Heart left ventricle (tissue), 16 donors: Measurements from ENCODE around the gene COL4A4. TPM values are rescaled to one million over a fixed set of nuclear protein-coding genes. Genes with fewer than 3 reads are reported as not detected.

ENCODE experiments used
- ATAC-seq, 4 donors: fragments of 200-7000 bp; cut with Tn5 transposase; one replicate each; pipeline ENCODE4 v1.9.1; 2020 to 2022; ENCODE audit warnings: moderate library complexity in 4 of 4, mild to moderate bottlenecking in 3 of 4, moderate number of reproducible peaks in 1 of 4
- DNase-seq, 5 donors: peaks; one replicate each; pipeline ENCODE4 v3.0.0-alpha.2; 2020
- H3K27ac ChIP-seq, 12 donors: fragments of 200-600 bp; sonication (generic) in 4 of 12; one replicate each; pipeline versions ENCODE4 v1.5.0 to v1.8.0; 2016 to 2022; ENCODE audit warnings: mild to moderate bottlenecking in 2 of 12
- H3K27me3 ChIP-seq, 9 donors: fragments of 200-600 bp; sonication (generic) in 2 of 9; one replicate each; pipeline versions ENCODE4 v1.5.1 to v1.8.0; 2016 to 2022; ENCODE audit warnings: mild to moderate bottlenecking in 3 of 9
- H3K36me3 ChIP-seq, 9 donors: fragments of 200-600 bp; sonication (generic) in 2 of 9; one replicate each; pipeline versions ENCODE4 v1.5.0 to v1.8.0; 2018 to 2022; ENCODE audit warnings: mild to moderate bottlenecking in 2 of 9
- H3K4me1 ChIP-seq, 12 donors: fragments of 200-600 bp; sonication (generic) in 4 of 12; one replicate each; pipeline versions ENCODE4 v1.5.0 to v1.8.0; 2016 to 2022; ENCODE audit warnings: mild to moderate bottlenecking in 3 of 12
- H3K4me3 ChIP-seq, 12 donors: fragments of 200-600 bp; sonication (generic) in 4 of 12; one replicate each; pipeline versions ENCODE4 v1.5.0 to v1.8.0; 2017 to 2022; ENCODE audit warnings: mild to moderate bottlenecking in 9 of 12, moderate library complexity in 4 of 12
- H3K9me3 ChIP-seq, 12 donors: fragments of 200-600 bp; sonication (generic) in 4 of 12; one replicate each; pipeline versions ENCODE4 v1.5.0 to v1.8.0; 2016 to 2022; ENCODE audit warnings: mild to moderate bottlenecking in 1 of 12
- POLR2A ChIP-seq, 2 donors: fragments of 450-650 bp; IDR thresholded peaks; one replicate each; pipeline ENCODE4 v1.6.1; 2017; ENCODE audit warnings: antibody characterized with exemption in 2 of 2, mild to moderate bottlenecking in 2 of 2, moderate library complexity in 2 of 2
- WGBS, 4 donors: extraction: QIAGEN DNeasy Blood & Tissue Kit in 2 of 4; methylation state at CpG; one replicate each; pipeline versions ENCODE4 v1.1.5 to v1.1.7; 2013 to 2018; 5-methylcytosine and 5-hydroxymethylcytosine counted together
- intact Hi-C, 10 donors: fragments of 100-400 bp; cut with DNase I; formaldehyde crosslinking; loops; one replicate each; pipeline versions ENCODE4 v1.11.1 to v1.14.2; 2022
- polyA plus RNA-seq, 2 donors: library from polyadenylated mRNA; stranded (reverse); fragments of 200-250 nt; gene quantifications; one replicate each; pipeline ENCODE4 v1.2.3, GENCODE V29; 2013
- total RNA-seq, 9 donors: library from RNA; depleted of rRNA in 2 of 9; stranded (reverse); fragments of >200 nt in 2 of 9; fragmentation: NEBNext Ultra II Directional in 3 of 9; extraction: Animal tissue kit (Norgen Biotek cat#: 25700) in 3 of 9; gene quantifications; one replicate each; pipeline versions ENCODE4 v1.1.0 to v1.2.4, GENCODE V29; 2016 to 2023
- TF ChIP-seq, protein P1 (sequence below), 12 donors: fragments of 200-600 bp; sonication (generic) in 4 of 12; IDR thresholded peaks; one replicate each; pipeline versions ENCODE4 v1.5.0 to v1.8.0; 2018 to 2022; ENCODE audit warnings: antibody characterized with exemption in 12 of 12, mild to moderate bottlenecking in 5 of 12
- donor health status: ischemic (EF 13 %, LVEDD 7.1; RV severe dilation, severe dysfunction).
- donor health status: healthy with polysubstance abuse.
- donor health status: DM: no; HTN: yes; CAD: no.
- donor health status: DM: no; HTN: no; CAD: no.
- donor health status: ischemic (EF 25% LVEDD 6.9; RV normal size, moderate dysfunction).
- donor health status: ischemic (EF 25% LVEDD 5.7; RV mildly dilated, moderate dysfunction).
- donor health status: healthy.
- donor health status: DM: yes; HTN: yes; CAD: no.
- donor health status: ischemic (EF 35%, LVEDD 5.7; RV mildly dilated, moderate dysfunction).
- donor health status: nonischemic (EF 11% LVEDD 7.7; RV severe dilation, severe dysfunction).
- donor health status: DM: yes; HTN: yes; CAD: no.
- donor health status: PGD.
- donor health status: ischemic (EF 29% LVEDD 5.4; RV normal size, mild dysfunction).
- donor health status: nonischemic (EF 23%, LVEDD 6.1; RV moderate dilation, normal function).

The COL4A4 gene
- total and polyA plus RNA-seq, 11 donors = 1.0 to 9.9 (median 3.4) TPM

DNA sequence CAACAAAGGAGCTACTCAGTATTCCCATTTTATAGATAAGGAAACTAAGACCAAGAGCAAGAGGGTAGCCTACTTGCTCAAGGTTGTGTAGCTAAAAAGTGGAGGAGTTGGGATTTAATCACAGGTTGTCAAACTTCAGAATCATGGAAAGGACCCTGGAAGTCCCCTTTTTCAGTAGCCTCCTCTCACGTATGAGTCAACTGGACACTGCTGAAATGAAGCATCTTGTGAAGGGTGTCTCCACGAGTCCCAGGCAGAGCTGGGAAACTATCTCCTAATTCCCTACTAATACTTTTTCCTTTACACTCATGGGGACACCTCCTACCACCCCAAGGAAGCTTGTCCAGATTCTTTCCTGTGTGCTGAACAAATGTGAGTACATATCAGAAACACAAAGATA is 172.3 kb downstream of the COL4A4 start:
- Histone ChIP-seq H3K36me3 (peaks cover 0 to 23% (median 10%) of the 10 kb centered on the region in 9 donors), H3K9me3 (no peaks in the 10 kb centered on the region), H3K27ac (no peak overlapping the region), H3K4me3 (no peak overlapping the region), H3K27me3 (no peaks in the 10 kb centered on the region), H3K4me1 (peaks cover 0 to 6% (median 0%) of the 10 kb centered on the region in 12 donors)
- 87 to 94% (median 91%) methylated on average over 2 of the region's 2 CpGs for WGBS, 4 donors
- TF ChIP-seq POLR2A (IDR thresholded peaks at IDR 0.05) = no peak
- TF ChIP-seq, protein P1, sequence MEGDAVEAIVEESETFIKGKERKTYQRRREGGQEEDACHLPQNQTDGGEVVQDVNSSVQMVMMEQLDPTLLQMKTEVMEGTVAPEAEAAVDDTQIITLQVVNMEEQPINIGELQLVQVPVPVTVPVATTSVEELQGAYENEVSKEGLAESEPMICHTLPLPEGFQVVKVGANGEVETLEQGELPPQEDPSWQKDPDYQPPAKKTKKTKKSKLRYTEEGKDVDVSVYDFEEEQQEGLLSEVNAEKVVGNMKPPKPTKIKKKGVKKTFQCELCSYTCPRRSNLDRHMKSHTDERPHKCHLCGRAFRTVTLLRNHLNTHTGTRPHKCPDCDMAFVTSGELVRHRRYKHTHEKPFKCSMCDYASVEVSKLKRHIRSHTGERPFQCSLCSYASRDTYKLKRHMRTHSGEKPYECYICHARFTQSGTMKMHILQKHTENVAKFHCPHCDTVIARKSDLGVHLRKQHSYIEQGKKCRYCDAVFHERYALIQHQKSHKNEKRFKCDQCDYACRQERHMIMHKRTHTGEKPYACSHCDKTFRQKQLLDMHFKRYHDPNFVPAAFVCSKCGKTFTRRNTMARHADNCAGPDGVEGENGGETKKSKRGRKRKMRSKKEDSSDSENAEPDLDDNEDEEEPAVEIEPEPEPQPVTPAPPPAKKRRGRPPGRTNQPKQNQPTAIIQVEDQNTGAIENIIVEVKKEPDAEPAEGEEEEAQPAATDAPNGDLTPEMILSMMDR (IDR thresholded peaks at IDR 0.05) = no peak
- ATAC-seq (no peak), DNase-seq (no peak)
- intact Hi-C loops = no loop called here

DNA sequence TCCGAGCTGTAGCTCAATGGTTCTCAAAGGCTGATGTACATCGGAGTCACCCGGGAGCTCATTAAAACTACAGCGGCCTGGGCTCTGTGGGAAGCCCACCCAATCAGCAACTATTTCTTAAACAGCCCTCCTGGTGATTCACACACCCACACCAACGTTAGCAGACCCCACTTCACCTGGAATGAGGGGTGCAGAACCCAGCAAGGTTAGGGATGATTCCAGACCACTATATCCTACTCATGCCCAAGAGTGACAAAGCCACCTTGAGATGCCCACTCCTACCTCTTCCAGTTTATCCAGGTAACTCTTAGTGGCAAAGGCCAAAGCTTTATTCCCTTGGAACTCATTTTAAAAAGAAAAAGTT is 178.4 kb downstream of the COL4A4 start:
- Histone ChIP-seq H3K4me1 (peaks cover 0 to 14% (median 6%) of the 10 kb centered on the region in 12 donors), H3K27ac (no peak overlapping the region), H3K9me3 (no peaks in the 10 kb centered on the region), H3K36me3 (no peaks in the 10 kb centered on the region), H3K4me3 (no peak overlapping the region), H3K27me3 (no peaks in the 10 kb centered on the region)
- intact Hi-C loops = loop anchor here (1.0 to 10.0 kb wide), 11 partner anchors 151 to 1318 kb away; partner anchors contain the start of gene RHBDD1 (in 2 of the 10)
- WGBS, 4 donors = 41 to 53% (median 49%) methylated on average over 5 of the region's 5 CpGs
- TF ChIP-seq, protein P1 (IDR thresholded peaks at IDR 0.05) = no peak
- no peak for TF ChIP-seq POLR2A (IDR thresholded peaks at IDR 0.05)
- DNase-seq (no peak), ATAC-seq (peak in 1 of 4 donors; percentile 13)

DNA sequence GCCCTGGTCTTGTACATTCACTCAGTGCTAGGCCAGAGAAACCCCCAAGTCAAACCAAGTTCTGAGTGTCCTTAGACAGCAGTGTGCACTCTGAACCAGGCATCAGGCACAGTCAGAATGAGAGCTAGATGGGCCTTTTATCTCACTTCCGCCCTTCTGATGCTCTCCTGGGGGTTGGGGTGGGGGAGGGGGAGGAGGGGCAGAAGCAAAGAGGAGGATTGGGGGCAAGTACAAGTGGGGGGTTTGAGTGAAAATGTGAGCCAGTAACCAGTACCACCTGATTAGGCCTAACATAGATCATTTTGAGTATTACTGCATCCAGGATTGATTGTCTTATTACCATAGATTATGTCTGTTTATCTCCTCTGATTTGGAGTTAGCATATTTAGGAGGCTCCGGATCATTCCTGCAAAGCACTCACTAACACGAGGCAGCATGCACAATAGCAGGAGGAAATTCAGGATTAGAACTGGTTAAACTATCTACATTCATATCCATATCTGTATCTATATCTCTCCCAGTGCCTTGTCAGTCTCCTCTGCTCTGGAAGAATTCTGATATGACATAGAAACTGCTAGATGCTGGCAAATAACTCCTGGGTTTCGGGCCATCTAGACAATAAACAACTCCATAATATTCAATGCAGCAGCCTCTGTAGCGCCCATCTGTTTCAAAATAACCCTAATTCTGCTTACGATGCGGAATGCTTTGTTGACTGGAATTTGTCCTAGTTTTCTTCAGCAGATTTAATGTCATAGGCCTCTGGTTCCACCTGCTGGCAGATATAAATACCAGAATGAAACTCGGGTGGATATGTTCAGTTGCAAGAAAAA is 179.0 kb downstream of the COL4A4 start:
- H3K27ac ChIP-seq = no peak overlapping the region
- no peak for TF ChIP-seq POLR2A (IDR thresholded peaks at IDR 0.05)
- TF ChIP-seq, protein P1 (IDR thresholded peaks at IDR 0.05) = peak; percentile 35 to 77 (median 66)

More for the DNA sequence above, 179.0 kb downstream of the COL4A4 start:
- H3K27me3 ChIP-seq = no peaks in the 10 kb centered on the region
- no peaks in the 10 kb centered on the region for H3K36me3 ChIP-seq
- DNase-seq (peak in 2 of 5 donors; percentile 29 to 37), ATAC-seq (peak; percentile 60 to 87 (median 72))
- H3K4me3 ChIP-seq = no peak overlapping the region
- H3K9me3 ChIP-seq = no peaks in the 10 kb centered on the region
- H3K4me1 ChIP-seq = peaks cover 0 to 14% (median 6%) of the 10 kb centered on the region in 12 donors
- 33 to 41% (median 35%) methylated on average over 8 of the region's 8 CpGs for WGBS, 4 donors
- intact Hi-C loops = loop anchor here (1.0 to 10.0 kb wide), 12 partner anchors 150 to 1318 kb away; partner anchors contain the start of gene RHBDD1 (in 2 of the 10)
